NCI-H2107 treated with DMSO at 0.1 percent for 48 hours (cell line): ENCODE results near the gene SLC31A1.

Experiments used
- DNase-seq: peaks from one replicate; lab custom pipeline; 2025; ENCODE audit not compliant: unreplicated experiment; lab: John Stamatoyannopoulos, UW

The SLC31A1 gene

DNA sequence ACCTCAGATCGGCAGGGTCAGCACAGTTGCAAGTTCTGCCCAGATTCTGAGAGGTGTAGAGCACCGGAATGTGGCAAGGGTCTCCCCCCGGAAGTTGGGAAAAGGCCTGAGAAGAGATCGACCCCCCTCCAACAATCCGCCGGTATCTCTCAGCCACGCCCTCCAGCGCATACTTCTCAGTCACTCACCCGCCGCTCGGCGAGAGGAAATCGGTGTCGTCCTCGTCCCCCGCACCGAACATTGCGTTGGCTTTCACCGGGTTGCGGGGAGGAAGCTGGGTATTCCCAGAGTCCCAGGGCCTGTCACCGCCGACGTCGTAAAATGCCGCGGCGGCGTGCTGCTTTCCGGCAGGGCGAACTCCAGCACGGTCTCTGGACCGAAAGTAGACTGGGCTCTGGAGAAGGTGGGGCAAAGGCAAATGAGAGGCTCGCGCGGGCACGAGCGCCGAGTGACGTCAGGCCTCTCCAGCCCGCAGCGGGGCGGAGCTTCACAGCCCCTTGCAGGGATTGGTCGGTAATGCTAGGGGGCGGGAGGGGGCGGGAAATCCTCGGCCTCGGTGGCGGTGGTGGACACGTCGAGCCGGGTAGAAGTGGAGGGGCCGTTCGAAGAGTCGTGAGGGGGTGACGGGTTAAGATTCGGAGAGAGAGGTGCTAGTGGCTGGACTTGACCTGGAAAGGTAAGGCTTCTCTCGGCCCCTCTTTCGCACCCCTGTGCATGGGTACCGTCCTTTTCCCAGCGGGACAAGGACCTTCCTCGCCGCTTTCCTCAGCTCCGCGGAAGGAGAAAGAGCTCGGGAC is at the start of gene SLC31A1, which contains the start of gene FKBP15:
Gene SLC31A1, plus strand, starts transcription at position 542 of the 797 bp plus-strand sequence. CDS start 34,605 bp downstream, outside the sequence.
Gene FKBP15, minus strand, starts transcription at position 275 of the 797 bp plus-strand sequence. Its CDS starts 34 bp downstream, at position 241.
- peak; percentile 93 for DNase-seq

- DNase-seq = no peak
These were observed 48.0 kb upstream of the SLC31A1 start for GRCh38 chr9:113173341-113173740.

GRCh38 chr9:113176803-113177202 is 44.5 kb upstream of the SLC31A1 start:
- DNase-seq = no peak

GRCh38 chr9:113177251-113177650 is 44.1 kb upstream of the SLC31A1 start:
- no peak for DNase-seq

GRCh38 chr9:113178087-113178486 is 43.3 kb upstream of the SLC31A1 start:
- DNase-seq = no peak

DNA sequence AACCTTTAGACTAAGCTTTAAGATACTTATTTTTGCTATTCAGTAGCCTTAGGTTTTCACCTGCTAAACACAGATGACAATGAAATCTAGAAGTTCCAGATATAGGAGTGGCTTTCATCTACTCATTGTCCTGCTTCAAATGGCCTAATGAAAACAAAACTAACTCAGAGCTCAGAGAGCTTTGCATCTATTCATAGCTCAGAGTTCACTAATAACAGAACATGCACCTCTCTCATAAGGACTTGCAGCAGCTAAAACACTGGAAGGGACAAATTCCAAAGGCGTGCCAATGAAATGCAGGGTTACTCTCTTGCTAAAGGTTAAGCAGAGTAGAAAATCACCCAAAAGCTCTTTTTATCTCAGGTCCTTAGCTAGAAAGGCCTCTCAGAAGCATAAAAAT is 41.5 kb upstream of the SLC31A1 start:
- no peak for DNase-seq

DNA sequence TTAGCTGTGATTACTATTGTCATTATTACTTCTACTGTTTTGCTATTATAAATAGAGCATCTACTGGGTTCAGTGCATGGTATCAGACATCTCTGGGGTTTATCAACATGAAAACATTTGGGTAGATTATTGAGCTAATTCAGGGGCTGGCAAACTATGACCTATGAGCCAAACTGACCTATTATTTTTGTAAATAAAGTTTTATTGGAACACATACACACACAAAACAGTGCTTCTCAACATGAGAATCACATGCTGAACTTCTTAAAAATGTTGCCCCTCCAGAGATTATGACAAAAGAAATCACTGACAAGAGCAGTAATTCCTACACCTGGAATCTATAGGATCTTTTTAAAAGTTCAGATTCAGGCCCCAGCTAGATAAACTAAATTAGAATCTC is 40.2 kb upstream of the SLC31A1 start:
- no peak for DNase-seq

DNA sequence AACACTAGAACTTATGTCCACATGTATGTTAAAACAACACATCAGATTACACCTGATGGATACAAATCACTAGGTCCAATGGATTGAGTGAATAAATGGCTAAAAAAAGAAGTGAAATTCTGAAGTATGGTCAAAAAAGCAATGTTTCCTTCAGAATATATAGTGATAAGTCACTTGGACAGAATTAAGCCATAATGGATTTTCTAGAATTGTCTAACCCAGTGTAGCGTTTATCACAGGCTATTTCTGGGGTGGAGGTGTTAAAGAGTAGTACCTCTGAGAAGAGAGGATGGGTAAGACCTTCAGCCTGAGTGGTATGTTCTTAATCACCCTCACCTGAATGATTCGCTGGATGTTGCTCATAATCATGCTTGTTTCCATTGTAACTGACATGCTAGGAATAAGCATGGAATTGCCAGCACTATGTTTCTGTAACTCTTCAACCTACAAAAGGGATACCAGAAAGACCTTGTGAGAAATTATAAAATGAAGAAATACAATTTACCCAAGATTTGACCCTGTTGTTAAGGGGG is 37.3 kb upstream of the SLC31A1 start:
- no peak for DNase-seq

- no peak for DNase-seq
These were observed 36.8 kb upstream of the SLC31A1 start for GRCh38 chr9:113184539-113184938.

DNA sequence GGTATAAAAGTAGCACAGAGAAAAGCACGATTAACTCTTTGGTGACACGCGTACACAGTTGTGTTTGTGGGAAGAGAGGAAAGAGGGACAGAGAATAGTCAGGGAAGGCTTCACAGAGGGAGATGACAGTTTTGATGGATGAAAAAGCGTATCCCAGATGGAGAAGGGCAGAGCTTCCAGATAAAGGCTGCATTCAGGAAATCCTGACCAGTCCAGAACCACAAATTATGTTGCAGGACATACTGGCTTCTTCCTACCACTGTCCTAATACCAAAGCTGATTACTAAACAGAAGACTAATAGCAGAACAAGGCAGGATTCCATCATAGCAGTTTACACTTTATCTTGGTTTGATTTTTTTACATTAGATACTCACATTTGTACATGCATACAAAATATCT is 36.1 kb upstream of the SLC31A1 start:
- DNase-seq = no peak

- no peak for DNase-seq
These were observed 35.1 kb upstream of the SLC31A1 start for GRCh38 chr9:113186137-113186755.

- no peak for DNase-seq
These were observed 33.3 kb upstream of the SLC31A1 start for GRCh38 chr9:113187929-113188595.

DNA sequence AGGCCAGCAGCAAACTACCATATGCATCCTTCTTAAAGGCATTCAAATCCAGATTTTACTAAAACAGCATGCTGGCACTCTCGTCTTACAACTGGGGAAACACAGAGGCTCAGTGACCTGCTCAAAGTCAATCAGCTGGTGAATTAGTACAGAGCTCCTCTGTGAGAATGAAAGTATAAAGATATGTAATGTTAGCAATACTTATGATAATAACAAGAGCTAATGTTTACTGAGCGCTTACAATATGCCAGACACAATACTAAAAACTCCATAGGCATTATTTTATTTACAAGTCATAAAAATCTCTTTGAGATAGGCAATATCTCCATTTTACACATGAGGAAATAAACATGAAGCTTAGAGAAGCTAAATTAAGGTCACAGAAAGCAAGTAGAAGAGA is 28.9 kb upstream of the SLC31A1 start:
- DNase-seq = no peak

DNA sequence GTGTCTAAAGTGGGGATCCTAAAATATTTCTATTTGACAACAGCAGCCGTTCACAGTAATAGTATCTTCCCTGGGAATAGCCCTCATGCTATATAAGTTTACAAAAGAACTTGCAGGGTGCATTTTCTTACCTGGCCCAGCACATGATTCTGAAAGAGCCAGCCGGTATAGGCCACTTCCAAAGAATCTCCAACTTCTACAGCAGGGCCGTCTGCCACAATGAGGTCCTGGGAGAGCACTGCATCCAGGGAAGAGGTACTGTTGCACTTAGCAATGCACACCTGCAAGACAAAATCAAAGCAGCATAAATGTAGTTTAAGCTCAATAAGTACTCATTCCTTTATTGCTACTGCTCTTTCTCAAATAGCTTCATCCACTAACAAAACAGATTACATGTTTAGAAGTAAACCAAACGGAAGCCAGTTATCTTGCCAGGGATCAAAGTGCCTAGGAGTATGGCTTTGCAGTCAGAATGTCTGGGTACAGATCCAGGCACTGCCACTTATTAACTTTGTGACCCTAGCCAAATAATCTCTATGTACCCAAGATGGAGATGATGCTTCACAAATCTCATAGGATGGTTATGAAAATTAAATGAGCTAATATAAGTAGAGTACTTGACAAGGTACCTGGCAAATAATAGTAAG is 21.5 kb upstream of the SLC31A1 start:
- no peak for DNase-seq

DNA sequence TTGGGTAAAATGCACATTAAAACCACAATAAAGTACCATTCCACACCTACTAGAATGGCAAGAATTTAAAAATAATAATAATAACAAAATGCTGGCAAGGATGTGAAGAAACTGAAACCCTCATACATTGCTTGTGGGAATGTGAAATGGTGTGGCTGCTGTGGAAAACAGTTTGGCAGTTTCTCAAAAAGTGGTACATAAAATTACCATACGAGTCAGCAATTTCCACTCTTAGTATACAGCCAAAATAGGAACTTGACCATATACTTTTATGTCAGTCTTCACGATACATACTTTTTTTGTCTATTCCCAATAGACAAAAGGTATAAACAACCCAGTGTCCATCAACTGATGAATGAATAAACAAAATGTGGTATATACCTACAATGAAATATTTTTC is 15.9 kb upstream of the SLC31A1 start:
- no peak for DNase-seq

DNA sequence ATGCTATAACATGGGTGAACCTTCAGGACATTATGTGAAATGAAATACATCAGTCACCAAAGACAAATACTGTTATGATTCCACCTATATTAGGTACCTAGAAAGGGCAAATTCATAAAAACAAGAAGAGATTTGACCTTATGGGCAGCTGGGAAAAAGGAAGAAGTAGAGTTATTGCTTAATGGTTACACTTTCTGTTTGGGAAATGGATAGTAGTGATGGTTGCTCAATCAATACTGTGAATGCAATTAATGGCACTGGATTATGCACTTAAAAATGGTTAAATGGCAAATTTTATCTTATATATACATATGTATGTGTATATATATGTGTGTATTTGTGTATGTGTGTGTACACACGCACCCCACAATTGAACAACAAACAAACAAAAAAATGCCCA is 15.5 kb upstream of the SLC31A1 start:
- no peak for DNase-seq

- DNase-seq = no peak
These were observed 10.5 kb upstream of the SLC31A1 start for GRCh38 chr9:113210815-113211214.

- no peak for DNase-seq
These were observed 6.2 kb upstream of the SLC31A1 start for GRCh38 chr9:113215132-113215531.

GRCh38 chr9:113216406-113216805 is 4.9 kb upstream of the SLC31A1 start:
- DNase-seq = no peak

- no peak for DNase-seq
These were observed 2.0 kb upstream of the SLC31A1 start for GRCh38 chr9:113219186-113219936.
